ENCODE measurements around the gene BCR. TPM values are rescaled to one million over a fixed set of nuclear protein-coding genes. Genes with fewer than 3 reads are reported as not detected.

The BCR gene
- polyA plus RNA-seq, 1 experiment, result 21.4 TPM

- TF ChIP-seq, protein P1, sequence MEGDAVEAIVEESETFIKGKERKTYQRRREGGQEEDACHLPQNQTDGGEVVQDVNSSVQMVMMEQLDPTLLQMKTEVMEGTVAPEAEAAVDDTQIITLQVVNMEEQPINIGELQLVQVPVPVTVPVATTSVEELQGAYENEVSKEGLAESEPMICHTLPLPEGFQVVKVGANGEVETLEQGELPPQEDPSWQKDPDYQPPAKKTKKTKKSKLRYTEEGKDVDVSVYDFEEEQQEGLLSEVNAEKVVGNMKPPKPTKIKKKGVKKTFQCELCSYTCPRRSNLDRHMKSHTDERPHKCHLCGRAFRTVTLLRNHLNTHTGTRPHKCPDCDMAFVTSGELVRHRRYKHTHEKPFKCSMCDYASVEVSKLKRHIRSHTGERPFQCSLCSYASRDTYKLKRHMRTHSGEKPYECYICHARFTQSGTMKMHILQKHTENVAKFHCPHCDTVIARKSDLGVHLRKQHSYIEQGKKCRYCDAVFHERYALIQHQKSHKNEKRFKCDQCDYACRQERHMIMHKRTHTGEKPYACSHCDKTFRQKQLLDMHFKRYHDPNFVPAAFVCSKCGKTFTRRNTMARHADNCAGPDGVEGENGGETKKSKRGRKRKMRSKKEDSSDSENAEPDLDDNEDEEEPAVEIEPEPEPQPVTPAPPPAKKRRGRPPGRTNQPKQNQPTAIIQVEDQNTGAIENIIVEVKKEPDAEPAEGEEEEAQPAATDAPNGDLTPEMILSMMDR (IDR thresholded peaks at IDR 0.05; ENCODE audit: low read depth, low read length), result no peak
- Histone ChIP-seq H3K4me3 (ENCODE audit: low read depth, low read length) (no peak overlapping the region), H3K9me3 (ENCODE audit: control insufficient read depth, insufficient read depth, low read length) (peaks cover 5% of the 10 kb centered on the region), H3K27me3 (ENCODE audit: control insufficient read depth, insufficient read depth, low read length) (no peaks in the 10 kb centered on the region), H3K27ac (ENCODE audit: low read depth, low read length) (peak overlapping the region; percentile 31)
- peak; percentile 62 for DNase-seq (ENCODE audit: low read depth, low spot score)
- CTCF ChIA-PET, result interaction anchor here (0.7 to 1.4 kb wide), 3 partner anchors 9 to 48 kb away, joined by 3 to 5 read pairs (median 4); no protein-coding TSS in a partner anchor
- POLR2A ChIA-PET, result interaction anchor here (1.0 to 1.1 kb wide), 2 partner anchors 15 to 51 kb away, joined by 4 to 7 read pairs; no protein-coding TSS in a partner anchor
Measured at GRCh38 chr22:23233752-23234408, 53.6 kb downstream of the BCR start.

GRCh38 chr22:23234409-23235161, 54.3 kb downstream of the BCR start:
- POLR2A ChIA-PET, result interaction anchor here (1.0 to 1.1 kb wide), 2 partner anchors 16 to 51 kb away, joined by 4 to 7 read pairs; no protein-coding TSS in a partner anchor
- CTCF ChIA-PET, result interaction anchor here (1.0 to 1.4 kb wide), 2 partner anchors 8 to 47 kb away, joined by 4 to 5 read pairs; no protein-coding TSS in a partner anchor
- TF ChIP-seq, protein P1 (IDR thresholded peaks at IDR 0.05; ENCODE audit: low read depth, low read length), result no peak

GRCh38 chr22:23235425-23235824, 55.1 kb downstream of the BCR start:
- POLR2A ChIA-PET, result interaction anchor here (1.0 kb wide), 1 partner anchor 52 kb away, joined by 3 read pairs; no protein-coding TSS in a partner anchor
- H3K9me3 ChIP-seq (ENCODE audit: control insufficient read depth, insufficient read depth, low read length), result peaks cover 5% of the 10 kb centered on the region
- DNase-seq (ENCODE audit: low read depth, low spot score), result no peak
- CTCF ChIA-PET, result interaction anchor here (1.2 kb wide), 1 partner anchor 57 kb away, joined by 3 read pairs; no protein-coding TSS in a partner anchor
- no peak overlapping the region for H3K4me3 ChIP-seq (ENCODE audit: low read depth, low read length)
- H3K27me3 ChIP-seq (ENCODE audit: control insufficient read depth, insufficient read depth, low read length), result no peaks in the 10 kb centered on the region
- TF ChIP-seq, protein P1 (IDR thresholded peaks at IDR 0.05; ENCODE audit: low read depth, low read length), result no peak
- no peak overlapping the region for H3K27ac ChIP-seq (ENCODE audit: low read depth, low read length)

More at GRCh38 chr22:23234409-23235161, 54.3 kb downstream of the BCR start:
- peaks cover 5% of the 10 kb centered on the region for H3K9me3 ChIP-seq (ENCODE audit: control insufficient read depth, insufficient read depth, low read length)
- H3K4me3 ChIP-seq (ENCODE audit: low read depth, low read length), result no peak overlapping the region
- peak overlapping the region; percentile 31 for H3K27ac ChIP-seq (ENCODE audit: low read depth, low read length)
- H3K27me3 ChIP-seq (ENCODE audit: control insufficient read depth, insufficient read depth, low read length), result no peaks in the 10 kb centered on the region
- DNase-seq (ENCODE audit: low read depth, low spot score), result no peak

GRCh38 chr22:23236026-23236425, 55.7 kb downstream of the BCR start:
- DNase-seq (ENCODE audit: low read depth, low spot score), result no peak
- POLR2A ChIA-PET, result interaction anchor here (1.0 kb wide), 1 partner anchor 53 kb away, joined by 3 read pairs; no protein-coding TSS in a partner anchor
- TF ChIP-seq, protein P1 (IDR thresholded peaks at IDR 0.05; ENCODE audit: low read depth, low read length), result no peak
- CTCF ChIA-PET, result interaction anchor here (1.2 kb wide), 1 partner anchor 58 kb away, joined by 3 read pairs; no protein-coding TSS in a partner anchor
- Histone ChIP-seq H3K27me3 (ENCODE audit: control insufficient read depth, insufficient read depth, low read length) (no peaks in the 10 kb centered on the region), H3K27ac (ENCODE audit: low read depth, low read length) (no peak overlapping the region), H3K9me3 (ENCODE audit: control insufficient read depth, insufficient read depth, low read length) (peaks cover 5% of the 10 kb centered on the region), H3K4me3 (ENCODE audit: low read depth, low read length) (no peak overlapping the region)
